ENCODE measurements around the gene NEUROG1. TPM values are rescaled to one million over a fixed set of nuclear protein-coding genes. Genes with fewer than 3 reads are reported as not detected.

NEUROG1 gene
- total and polyA plus RNA-seq, 10 of the 15 experiments (the other 5 are each of a cell fraction or from before 2014, with no cell fraction given): not detected

GRCh38 chr5:135565266-135565665 is 29.5 kb upstream of the NEUROG1 start:
- WGBS (ENCODE audit: insufficient coverage, insufficient replicate concordance, low lambda C conversion rate, missing lambda C conversion rate): 14% methylated on average over 6 of the region's 6 CpGs
- DNase-seq (ENCODE audit: low read depth, low spot score) (no peak), ATAC-seq (no peak), FAIRE-seq (no peak)
- TF ChIP-seq STAT1 (conservative IDR thresholded peaks at IDR 0.05) (no peak), ZSCAN29 (IDR thresholded peaks at IDR 0.05) (no peak)
- no peaks in the 10 kb centered on the region; the same call in 1 of the 2 replicates for H3K4me1 ChIP-seq (ENCODE audit: control insufficient read depth, insufficient read depth, low read length)
- H3K27ac ChIP-seq (ENCODE audit: control insufficient read depth, insufficient read depth): no peak overlapping the region
- no peak overlapping the region for H3K4me3 ChIP-seq
- no peaks in the 10 kb centered on the region for H3K79me2 ChIP-seq (ENCODE audit: control insufficient read depth, insufficient read depth, low read length)
- H3K9me3 ChIP-seq (replicated peaks; ENCODE audit: control insufficient read depth, insufficient read depth, low read length): no peaks in the 10 kb centered on the region
- RAD21 ChIA-PET (ENCODE audit: unreplicated experiment): interaction anchor here (0.9 to 2.3 kb wide), 2 partner anchors 14 to 110 kb away, joined by 3 to 14 read pairs; no protein-coding TSS in a partner anchor
- intact Hi-C loops (cut with micrococcal nuclease; ENCODE audit: unreplicated experiment): no loop called here
- no peak overlapping the region for H3K9ac ChIP-seq (ENCODE audit: control insufficient read depth, insufficient read depth, low read length)
- no peaks in the 10 kb centered on the region for H3K36me3 ChIP-seq (ENCODE audit: control insufficient read depth in 2 of 2, insufficient read depth in 2 of 2, low read length in 1 of 2)
- in situ Hi-C loops (cut with MboI): no loop called here
- peaks cover 0 to 3% of the 10 kb centered on the region in 2 experiments; a peak in 3 of 4 replicates for H3K27me3 ChIP-seq (replicated peaks in 1 of 2; ENCODE audit: control insufficient read depth in 2 of 2, insufficient read depth in 2 of 2, low read length in 1 of 2)
- no peak overlapping the region for H3K4me2 ChIP-seq (ENCODE audit: control insufficient read depth, insufficient read depth)
- POLR2A ChIA-PET: no interaction called here
- CTCF ChIA-PET: interaction anchor here (0.7 to 10.2 kb wide), 9 partner anchors 8 to 505 kb away, joined by 3 to 203 read pairs (median 8); no protein-coding TSS in a partner anchor
- no TSS peak for BruUV-seq (replicated peaks)
- no peak overlapping the region for H2AFZ ChIP-seq (ENCODE audit: control insufficient read depth, low read depth, low read length)
- H4K20me1 ChIP-seq (ENCODE audit: control insufficient read depth, insufficient read depth): no peaks in the 10 kb centered on the region
- SMC1A ChIA-PET (ENCODE audit: uncharacterized antibody, unreplicated experiment): interaction anchor here (1.0 to 3.1 kb wide), 4 partner anchors 13 to 141 kb away, joined by 3 to 18 read pairs (median 8); no protein-coding TSS in a partner anchor

DNA sequence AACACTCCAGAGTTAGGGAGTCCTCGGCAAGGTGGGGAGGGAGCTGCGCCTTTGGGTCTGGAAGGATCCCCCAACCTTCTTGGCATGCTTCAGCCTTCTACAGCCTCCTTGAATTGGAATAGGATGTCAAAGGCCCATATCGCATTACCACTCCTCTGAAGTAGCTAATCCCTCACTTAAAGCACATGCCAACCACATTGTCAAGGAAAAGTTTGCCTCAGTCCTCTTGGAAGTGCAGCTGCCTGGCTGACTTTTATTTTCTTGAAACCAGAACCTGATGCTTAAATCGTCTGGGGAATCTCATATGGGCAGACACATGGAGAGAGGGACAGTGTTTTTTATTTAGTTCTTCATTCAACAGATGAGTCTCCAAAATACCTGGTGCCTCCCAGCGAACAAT is 28.6 kb upstream of the NEUROG1 start:
- no peak overlapping the region for H3K27ac ChIP-seq (ENCODE audit: control insufficient read depth, insufficient read depth)
- DNase-seq (ENCODE audit: low read depth, low spot score) (no peak), ATAC-seq (no peak), FAIRE-seq (no peak)
- intact Hi-C loops (cut with micrococcal nuclease; ENCODE audit: unreplicated experiment) (no loop called here), in situ Hi-C loops (cut with MboI) (no loop called here)
- no peak overlapping the region for H3K9ac ChIP-seq (ENCODE audit: control insufficient read depth, insufficient read depth, low read length)
- WGBS (ENCODE audit: insufficient coverage, insufficient replicate concordance, low lambda C conversion rate, missing lambda C conversion rate): 37% methylated on average over 5 of the region's 5 CpGs
- no peaks in the 10 kb centered on the region for H3K79me2 ChIP-seq (ENCODE audit: control insufficient read depth, insufficient read depth, low read length)
- ChIA-PET RAD21 (ENCODE audit: unreplicated experiment) (no interaction called here), CTCF (interaction anchor here (1.6 to 10.2 kb wide), 5 partner anchors 12 to 266 kb away, joined by 5 to 203 read pairs (median 68); no protein-coding TSS in a partner anchor), POLR2A (no interaction called here), SMC1A (ENCODE audit: uncharacterized antibody, unreplicated experiment) (interaction anchor here (1.0 to 3.1 kb wide), 3 partner anchors 12 to 107 kb away, joined by 3 to 18 read pairs (median 14); no protein-coding TSS in a partner anchor)
- no peak overlapping the region for H3K4me2 ChIP-seq (ENCODE audit: control insufficient read depth, insufficient read depth)
- H3K27me3 ChIP-seq (replicated peaks in 1 of 2; ENCODE audit: control insufficient read depth in 2 of 2, insufficient read depth in 2 of 2, low read length in 1 of 2): peaks cover under 1 to 3% of the 10 kb centered on the region in 2 experiments; a peak in 3 of 4 replicates
- no peaks in the 10 kb centered on the region for H4K20me1 ChIP-seq (ENCODE audit: control insufficient read depth, insufficient read depth)
- no peaks in the 10 kb centered on the region for H3K36me3 ChIP-seq (ENCODE audit: control insufficient read depth in 2 of 2, insufficient read depth in 2 of 2, low read length in 1 of 2)
- no peaks in the 10 kb centered on the region for H3K4me1 ChIP-seq (ENCODE audit: control insufficient read depth, insufficient read depth, low read length)
- no peak for TF ChIP-seq ZNF384 (IDR thresholded peaks at IDR 0.05; ENCODE audit: borderline replicate concordance, low read depth, low read length)
- no peak for TF ChIP-seq ZBTB4 (CRISPR knock-in tag; IDR thresholded peaks at IDR 0.05)
- TF ChIP-seq CBFB (IDR thresholded peaks at IDR 0.05; ENCODE audit: low read depth): no peak
- no peak for TF ChIP-seq ZNF622 (IDR thresholded peaks at IDR 0.05)
- TF ChIP-seq, protein P1, sequence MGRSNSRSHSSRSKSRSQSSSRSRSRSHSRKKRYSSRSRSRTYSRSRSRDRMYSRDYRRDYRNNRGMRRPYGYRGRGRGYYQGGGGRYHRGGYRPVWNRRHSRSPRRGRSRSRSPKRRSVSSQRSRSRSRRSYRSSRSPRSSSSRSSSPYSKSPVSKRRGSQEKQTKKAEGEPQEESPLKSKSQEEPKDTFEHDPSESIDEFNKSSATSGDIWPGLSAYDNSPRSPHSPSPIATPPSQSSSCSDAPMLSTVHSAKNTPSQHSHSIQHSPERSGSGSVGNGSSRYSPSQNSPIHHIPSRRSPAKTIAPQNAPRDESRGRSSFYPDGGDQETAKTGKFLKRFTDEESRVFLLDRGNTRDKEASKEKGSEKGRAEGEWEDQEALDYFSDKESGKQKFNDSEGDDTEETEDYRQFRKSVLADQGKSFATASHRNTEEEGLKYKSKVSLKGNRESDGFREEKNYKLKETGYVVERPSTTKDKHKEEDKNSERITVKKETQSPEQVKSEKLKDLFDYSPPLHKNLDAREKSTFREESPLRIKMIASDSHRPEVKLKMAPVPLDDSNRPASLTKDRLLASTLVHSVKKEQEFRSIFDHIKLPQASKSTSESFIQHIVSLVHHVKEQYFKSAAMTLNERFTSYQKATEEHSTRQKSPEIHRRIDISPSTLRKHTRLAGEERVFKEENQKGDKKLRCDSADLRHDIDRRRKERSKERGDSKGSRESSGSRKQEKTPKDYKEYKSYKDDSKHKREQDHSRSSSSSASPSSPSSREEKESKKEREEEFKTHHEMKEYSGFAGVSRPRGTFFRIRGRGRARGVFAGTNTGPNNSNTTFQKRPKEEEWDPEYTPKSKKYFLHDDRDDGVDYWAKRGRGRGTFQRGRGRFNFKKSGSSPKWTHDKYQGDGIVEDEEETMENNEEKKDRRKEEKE (IDR thresholded peaks at IDR 0.05): no peak
- no peak overlapping the region for H3K4me3 ChIP-seq
- H2AFZ ChIP-seq (ENCODE audit: control insufficient read depth, low read depth, low read length): no peak overlapping the region
- no peaks in the 10 kb centered on the region for H3K9me3 ChIP-seq (replicated peaks; ENCODE audit: control insufficient read depth, insufficient read depth, low read length)
- no TSS peak for BruUV-seq (replicated peaks)

All from GM12878 (cell line).